Activated CD8-positive, alpha-beta memory T cell treated with anti-CD3 and anti-CD28 coated beads for 4 hours (primary cell): ENCODE measurements around the gene CIDEA.

Source experiments
- DNase-seq, 2 donors: peaks; one replicate each; pipeline ENCODE4 v3.0.0-alpha.2; 2020; ENCODE audit warnings: low read depth in 2 of 2

The CIDEA gene

DNA sequence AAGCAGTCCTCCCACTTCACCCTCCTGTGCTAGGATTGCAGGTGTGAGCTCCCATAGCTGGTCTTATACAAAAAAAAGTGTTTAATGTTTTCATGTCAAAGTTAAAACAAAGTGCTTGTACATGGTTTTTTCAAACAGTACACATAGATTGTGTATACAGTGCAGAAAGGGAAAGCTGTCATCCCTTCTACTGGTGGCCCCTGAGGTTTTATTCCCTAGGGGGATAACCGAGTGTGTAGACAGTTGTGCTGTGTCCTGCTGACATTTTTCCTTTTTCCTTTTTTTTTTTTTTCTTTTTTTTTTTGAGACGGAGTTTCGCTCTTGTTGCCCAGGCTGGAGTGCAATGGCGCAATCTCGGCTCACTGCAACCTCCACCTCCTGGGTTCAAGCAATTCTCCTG is 64.7 kb downstream of the CIDEA start:
- DNase-seq: no peak

DNA sequence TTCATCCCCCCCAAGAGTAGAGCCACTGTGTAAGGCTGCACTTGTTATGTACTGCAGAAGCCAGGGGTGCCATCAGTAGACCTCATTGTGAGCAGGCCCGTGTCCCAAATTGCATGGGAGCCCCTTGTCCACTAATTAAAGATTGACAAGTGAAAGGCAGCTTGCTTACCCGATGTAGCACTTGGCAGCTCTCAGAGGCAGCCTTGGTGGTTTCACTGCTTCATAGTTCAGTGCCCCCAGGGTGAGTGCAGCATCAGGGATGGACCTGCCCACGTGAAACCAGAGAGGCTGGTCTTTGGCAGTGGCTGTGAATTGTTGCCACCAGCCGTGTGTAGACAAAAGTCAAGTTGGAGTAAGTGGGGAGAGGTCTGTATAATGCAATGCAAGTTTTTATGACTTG is 67.2 kb downstream of the CIDEA start:
- no peak for DNase-seq

DNA sequence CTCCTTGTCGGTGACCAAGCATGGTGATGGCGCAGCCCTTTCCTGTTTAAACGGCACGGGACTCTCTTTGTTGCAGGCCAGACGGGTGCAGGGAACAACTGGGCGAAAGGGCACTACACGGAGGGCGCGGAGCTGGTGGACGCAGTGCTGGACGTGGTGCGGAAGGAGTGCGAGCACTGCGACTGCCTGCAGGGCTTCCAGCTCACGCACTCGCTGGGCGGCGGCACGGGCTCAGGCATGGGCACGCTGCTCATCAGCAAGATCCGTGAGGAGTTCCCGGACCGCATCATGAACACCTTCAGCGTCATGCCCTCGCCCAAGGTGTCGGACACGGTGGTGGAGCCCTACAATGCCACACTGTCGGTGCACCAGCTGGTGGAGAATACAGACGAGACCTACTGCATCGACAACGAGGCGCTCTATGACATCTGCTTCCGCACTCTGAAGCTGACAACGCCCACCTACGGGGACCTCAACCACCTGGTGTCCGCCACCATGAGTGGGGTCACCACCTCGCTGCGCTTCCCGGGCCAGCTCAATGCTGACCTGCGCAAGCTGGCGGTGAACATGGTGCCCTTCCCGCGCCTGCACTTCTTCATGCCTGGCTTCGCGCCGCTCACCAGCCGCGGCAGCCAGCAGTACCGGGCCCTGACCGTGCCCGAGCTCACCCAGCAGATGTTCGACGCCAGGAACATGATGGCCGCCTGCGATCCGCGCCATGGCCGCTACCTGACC is 71.0 kb downstream of the CIDEA start:
- DNase-seq: no peak

DNA sequence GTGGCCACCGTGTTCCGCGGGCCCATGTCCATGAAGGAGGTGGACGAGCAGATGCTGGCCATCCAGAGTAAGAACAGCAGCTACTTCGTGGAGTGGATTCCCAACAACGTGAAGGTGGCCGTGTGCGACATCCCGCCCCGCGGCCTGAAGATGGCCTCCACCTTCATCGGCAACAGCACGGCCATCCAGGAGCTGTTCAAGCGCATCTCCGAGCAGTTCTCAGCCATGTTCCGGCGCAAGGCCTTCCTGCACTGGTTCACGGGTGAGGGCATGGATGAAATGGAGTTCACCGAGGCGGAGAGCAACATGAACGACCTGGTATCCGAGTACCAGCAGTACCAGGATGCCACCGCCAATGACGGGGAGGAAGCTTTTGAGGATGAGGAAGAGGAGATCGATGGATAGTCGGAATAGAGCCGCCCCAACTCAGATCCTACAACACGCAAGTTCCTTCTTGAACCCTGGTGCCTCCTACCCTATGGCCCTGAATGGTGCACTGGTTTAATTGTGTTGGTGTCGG is 71.6 kb downstream of the CIDEA start:
- DNase-seq: no peak

DNA sequence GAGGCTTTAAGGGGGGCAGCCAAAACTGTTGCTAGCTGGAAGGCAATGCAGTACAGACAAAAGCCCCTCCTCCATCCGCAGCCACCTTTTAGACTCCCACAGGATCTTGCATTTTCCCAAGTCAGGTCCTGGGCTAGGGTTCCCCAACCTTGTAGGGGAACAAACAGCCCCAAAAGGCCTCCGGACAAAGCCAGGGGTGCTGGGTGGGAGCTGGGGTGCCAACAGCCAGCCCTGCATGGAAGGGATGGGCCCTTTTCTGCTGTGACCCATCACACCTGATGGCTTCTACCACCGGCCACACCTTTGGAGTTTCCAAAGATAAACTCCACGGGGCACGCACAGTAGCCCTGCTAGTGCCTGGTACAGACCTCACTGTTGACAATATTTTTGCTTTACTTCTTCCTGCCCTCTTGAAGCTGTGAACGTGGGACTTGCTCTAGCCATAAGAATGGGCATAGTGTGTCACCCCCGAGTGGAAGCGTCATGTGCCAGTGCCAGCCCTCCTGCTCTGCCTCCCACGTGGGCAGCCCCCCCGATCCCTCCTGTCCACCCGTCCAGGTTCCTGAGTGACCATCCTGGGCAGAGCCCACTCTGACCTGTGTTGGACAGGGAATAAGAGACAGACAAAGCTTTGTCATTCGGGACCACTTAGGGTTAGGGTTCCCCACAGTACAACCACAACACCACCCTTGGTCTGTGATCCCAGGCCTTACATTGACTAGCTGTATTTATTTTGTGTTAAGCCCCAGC is 72.7 kb downstream of the CIDEA start:
- no peak for DNase-seq
